GM18519 (cell line): Measurements from ENCODE around the gene CCDC74B.
A peak's percentile ranks its signal among the peaks of the same experiment; 100 is the strongest.
"Not testable (repeated sequence)": the region's sequence is repeated elsewhere in the genome, so short reads cannot be mapped to it uniquely, and the experiment has no call there.

Experiments used
- ATAC-seq: cut with Tn5 transposase; IDR thresholded peaks from one replicate; pipeline ENCODE4 v1.9.1; 2021; ENCODE audit warnings: mild to moderate bottlenecking, moderate library complexity; ENCODE audit not compliant: unreplicated experiment, low FRiP score

Gene CCDC74B

DNA sequence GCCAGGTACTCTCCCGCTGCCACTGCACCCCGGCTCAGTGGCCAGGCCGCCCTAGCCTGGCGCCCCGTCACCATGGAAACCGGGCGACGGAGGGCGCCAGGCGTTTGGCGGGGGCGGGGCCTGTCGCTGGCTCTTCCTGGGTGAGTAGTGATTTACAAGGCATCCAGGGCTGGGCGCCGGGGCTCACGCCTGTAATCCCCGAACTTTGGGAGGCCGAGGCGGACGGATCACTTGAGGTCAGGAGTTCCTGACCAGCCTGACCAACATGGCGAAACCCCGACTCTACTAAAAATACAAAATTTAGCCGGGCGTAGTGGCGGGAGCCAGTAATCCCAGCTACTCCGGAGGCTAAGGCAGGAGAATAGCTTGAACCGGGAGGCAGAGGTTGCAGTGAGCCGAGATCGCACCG lies at the start of gene CCDC74B:
CCDC74B (minus strand) TSS at position 107 of the 409 bp plus-strand sequence. CDS start 116 bp downstream, outside the sequence.
- peak; percentile 92 for ATAC-seq

- not testable (repeated sequence) for ATAC-seq
Measured at GRCh38 chr2:130193824-130194223, 48.9 kb upstream of the CCDC74B start.

GRCh38 chr2:130192451-130192850 lies 47.5 kb upstream of the CCDC74B start:
- not testable (repeated sequence) for ATAC-seq

DNA sequence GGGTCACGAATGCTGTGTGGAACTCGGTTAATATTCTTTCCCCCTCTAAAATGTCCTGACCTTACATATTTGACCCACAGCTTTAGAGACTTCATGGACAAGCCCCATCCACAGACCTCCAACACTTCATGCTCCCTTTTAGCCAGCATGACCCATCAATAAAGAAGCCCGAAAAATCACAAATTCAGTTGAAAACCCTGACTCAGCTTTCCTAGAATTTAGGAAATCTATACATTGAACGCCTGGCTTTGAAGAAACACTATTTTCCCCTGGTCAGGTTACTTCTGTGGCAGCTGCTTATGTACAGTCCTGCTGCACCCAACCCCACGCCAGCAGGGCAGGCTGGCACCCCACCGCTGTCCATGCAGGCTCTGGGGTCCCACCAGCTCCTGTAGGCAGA lies 46.4 kb upstream of the CCDC74B start:
- ATAC-seq = not testable (repeated sequence)

- ATAC-seq = no peak
Measured at GRCh38 chr2:130190237-130190636, 45.3 kb upstream of the CCDC74B start.

DNA sequence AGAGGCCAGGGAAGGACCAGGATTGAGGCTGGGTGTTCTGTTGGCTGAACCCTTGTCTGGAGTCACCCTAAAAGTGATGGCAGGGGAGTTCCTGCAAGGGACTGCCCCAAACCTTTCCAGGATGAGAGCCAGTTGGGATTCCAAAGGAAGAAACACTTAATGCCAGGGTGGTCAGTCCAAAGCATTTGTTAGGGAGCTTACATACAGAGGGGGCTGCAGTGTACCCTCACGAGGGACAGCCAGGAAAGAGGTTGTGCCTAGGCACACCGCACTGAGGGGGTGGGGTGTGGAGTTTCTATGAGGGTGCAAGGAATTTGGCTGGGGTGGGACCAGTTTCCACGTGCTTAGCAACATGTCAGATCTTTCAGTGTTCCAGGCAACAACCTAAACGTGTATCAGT lies 44.0 kb upstream of the CCDC74B start:
- not testable (repeated sequence) for ATAC-seq

DNA sequence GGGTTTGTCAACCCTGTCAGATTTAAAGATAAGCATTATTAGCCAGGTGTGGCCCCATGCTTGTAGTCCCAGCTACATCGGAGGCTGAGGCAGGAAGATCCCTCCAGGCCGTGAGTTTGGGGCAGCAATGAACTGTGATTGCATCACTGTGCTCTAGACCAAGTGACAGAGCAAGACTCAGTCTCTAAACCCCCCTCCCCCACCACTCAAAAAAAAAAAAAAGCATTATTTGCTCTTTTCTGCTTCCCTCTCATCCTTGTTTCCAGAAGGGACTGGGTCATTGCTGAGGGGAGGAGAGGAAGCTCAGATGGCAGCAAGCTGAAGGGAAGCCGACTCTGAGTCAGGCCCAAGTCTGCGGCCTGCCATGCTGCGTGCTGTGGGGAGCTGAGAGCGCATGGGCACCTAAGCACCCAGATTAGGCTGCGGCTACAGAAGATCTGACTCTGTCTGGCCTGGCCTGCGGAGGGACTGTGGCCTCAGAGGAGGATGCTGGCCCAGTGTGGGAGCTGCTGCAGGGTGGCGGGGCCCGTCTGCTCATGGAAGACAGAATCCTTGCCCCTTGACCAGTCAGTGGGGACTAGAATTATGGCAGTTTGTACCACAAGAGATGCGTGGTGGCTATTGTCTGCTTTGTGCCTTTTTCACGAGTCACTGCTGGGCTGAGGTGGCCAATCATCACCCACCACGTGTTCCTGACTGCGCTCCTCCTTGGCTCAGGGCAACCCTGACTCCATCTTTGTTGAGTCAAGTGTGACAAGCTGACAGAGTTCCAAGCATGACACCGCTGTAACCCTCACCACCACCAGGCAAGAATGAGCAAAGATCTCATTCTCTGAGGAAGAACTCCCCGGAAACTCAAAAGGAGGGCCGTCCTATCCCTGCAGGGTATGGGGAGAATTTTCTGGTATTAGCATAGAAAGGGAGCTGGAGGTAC lies 43.2 kb upstream of the CCDC74B start:
- ATAC-seq = not testable (repeated sequence)

DNA sequence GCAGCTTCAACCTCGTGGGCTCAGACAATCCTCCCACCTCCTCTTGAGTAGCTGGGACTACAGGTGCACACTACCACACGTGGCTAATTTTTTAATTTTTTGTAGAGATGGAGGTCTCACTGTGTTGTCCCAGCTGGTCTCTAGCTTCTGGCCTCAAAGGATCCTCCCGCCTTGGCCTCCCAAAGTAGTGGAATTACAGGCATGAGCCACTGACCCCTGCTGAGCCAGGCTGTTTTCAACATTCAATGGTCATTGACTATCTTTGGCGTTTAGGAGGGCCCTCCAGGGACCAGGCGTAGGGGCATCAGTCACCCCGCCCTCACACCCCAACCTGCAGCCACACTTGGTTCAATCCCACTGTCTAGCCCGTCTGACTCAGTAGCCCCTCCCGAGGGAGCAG lies 42.4 kb upstream of the CCDC74B start:
- ATAC-seq = no peak

DNA sequence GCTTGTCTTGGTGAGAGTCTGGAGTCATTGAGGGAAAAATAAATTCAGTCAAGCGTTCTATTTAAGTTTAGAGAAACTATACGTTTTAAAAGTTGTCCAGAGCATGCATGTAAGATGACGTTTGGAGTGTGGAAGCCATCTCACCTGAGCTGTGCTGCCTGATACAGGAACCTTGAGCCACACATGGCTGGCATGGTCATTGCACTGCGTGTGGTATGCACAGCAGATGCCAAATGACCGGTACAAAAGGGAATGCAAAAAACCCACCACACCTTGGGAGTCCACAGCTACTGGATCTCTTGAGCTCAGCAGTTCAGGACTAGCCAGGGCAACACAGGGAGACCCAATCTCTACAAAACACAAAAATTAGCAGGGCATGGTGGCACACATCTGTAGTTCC lies 41.5 kb upstream of the CCDC74B start:
- no peak for ATAC-seq

DNA sequence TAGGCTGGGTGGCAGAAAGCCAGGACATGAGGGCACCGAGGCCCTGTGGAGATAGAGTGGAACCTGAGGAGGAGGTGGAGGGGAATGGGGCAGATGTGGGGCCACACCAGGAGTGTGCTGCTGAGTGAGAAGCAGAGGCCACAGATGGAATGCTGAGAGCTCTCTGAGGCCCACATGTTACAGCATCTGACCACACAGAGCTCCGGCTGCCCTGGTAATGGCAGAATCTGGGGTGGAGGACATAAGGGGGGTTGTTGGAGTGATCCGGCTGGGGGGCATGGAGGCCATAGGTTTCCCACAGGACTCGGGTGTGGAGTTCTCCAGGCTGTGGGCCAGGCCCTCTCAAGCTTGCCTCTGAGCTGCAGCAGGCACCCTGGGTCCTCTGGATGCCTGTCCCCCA lies 41.0 kb upstream of the CCDC74B start:
- no peak for ATAC-seq

DNA sequence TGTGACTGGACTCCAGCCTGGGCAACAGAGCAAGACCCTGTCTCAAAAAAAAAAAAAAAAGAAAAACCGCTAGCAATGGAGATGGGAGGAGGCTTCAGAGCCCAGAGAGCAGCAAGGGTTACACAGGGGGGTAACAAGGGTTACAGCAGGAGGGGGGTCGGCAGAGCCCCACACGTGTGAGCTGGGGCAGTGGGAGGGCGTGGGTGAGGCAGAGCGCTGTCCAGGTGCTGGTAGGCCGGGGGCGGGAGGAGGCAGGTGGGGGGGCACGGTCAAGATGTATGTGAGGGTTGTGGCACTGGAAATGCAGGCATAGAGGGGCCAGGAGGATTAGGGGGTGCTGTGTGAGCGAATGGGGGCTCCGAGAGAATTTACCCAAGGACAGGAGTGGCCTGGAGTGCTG lies 40.5 kb upstream of the CCDC74B start:
- no peak for ATAC-seq

- no peak for ATAC-seq
Measured at GRCh38 chr2:130183512-130184373, 38.8 kb upstream of the CCDC74B start.

- not testable (repeated sequence) for ATAC-seq
Measured at GRCh38 chr2:130182826-130183511, 38.1 kb upstream of the CCDC74B start.

DNA sequence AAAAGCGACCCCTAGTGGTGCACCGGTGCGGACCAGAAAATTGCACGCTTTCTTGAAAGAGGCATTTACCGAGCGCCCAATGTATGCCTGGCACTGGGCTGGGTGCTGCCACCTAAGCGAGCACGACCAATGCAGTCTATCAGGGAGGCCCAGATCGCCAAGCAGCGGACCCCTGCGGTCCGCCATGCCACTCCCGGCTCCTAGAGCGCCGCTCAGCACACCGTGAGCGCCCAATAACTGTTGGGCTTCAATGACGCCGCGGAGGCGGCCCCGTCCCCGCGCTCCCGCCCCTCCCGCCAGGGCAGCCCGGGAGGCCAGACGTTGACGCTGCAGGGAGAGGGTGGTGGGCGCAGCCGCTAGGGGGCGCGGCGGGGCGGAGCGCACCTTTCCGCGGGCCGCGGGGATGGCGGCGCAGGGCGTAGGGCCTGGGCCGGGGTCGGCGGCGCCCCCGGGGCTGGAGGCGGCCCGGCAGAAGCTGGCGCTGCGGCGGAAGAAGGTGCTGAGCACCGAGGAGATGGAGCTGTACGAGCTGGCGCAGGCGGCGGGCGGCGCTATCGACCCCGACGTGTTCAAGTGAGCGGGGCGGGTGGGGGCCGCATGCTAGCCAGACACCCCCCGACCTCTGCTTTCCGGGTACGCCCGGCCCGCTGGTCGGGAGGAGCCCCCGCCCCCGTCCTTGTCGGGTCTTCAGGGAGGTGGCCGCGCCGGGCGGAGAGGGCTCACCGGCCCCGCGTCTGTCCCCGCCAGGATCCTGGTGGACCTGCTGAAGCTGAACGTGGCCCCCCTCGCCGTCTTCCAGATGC lies 37.2 kb upstream of the CCDC74B start, which contains the start of gene MZT2B:
MZT2B (plus strand) TSS at position 383 of the 803 bp plus-strand sequence; CDS start at position 404, 21 bp downstream.
- ATAC-seq = peak; percentile 76

DNA sequence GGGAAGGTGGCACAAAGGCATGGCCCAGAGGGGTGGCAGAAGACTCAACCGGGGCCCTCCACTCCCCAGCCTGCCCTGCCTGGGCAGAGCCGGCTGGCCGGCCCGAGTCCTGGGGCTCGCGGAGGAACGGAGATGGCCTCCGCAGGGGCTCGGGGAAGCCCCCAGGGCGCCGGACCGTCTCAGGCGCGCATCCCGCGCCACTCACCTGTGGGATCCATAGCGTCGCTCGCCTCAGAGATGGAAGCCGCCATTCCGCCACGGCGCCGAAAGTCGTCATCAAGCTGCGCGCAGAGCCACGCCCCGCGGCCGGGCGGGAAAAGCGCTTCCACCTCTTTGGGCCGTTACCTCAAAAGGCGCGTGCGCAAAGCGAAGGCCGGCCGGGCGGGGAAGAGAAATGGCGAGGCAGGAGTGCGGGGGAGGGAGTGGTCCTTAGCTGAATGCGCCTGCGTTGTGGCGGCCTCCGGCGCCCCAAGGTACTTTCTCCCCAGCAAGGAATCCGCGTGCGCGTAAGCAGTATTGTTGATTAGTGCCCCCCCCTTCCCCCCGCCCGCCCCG lies 36.5 kb upstream of the CCDC74B start, which contains the start of gene SMPD4:
SMPD4 (minus strand) TSS at position 278 of the 555 bp plus-strand sequence. CDS start 5,010 bp downstream, outside the sequence.
- ATAC-seq = peak; percentile 53

GRCh38 chr2:130180404-130181324 lies 35.8 kb upstream of the CCDC74B start:
- ATAC-seq = not testable (repeated sequence)

GRCh38 chr2:130174866-130175265 lies 30.0 kb upstream of the CCDC74B start:
- not testable (repeated sequence) for ATAC-seq

DNA sequence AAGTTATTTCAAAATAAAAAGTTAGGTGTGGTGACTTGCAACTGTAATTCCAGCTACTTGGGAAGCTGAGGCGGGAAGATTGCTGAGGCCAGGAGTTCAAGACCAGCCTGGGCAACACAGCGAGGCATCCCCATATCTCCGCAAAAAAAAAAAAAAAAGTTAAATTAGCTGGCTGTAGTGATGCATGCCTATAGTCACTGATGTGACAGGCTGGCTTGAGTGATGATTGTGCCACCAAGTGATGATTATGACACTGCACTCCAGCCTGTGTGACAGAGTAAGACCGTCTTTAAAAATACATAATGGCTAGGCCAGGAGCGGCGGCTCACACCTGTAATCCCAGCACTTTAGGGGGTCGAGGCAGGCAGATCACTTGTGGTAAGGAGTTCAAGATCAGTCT lies 25.0 kb upstream of the CCDC74B start:
- no peak for ATAC-seq
